ENCODE data around the gene NDUFV2.

NDUFV2 gene

DNA sequence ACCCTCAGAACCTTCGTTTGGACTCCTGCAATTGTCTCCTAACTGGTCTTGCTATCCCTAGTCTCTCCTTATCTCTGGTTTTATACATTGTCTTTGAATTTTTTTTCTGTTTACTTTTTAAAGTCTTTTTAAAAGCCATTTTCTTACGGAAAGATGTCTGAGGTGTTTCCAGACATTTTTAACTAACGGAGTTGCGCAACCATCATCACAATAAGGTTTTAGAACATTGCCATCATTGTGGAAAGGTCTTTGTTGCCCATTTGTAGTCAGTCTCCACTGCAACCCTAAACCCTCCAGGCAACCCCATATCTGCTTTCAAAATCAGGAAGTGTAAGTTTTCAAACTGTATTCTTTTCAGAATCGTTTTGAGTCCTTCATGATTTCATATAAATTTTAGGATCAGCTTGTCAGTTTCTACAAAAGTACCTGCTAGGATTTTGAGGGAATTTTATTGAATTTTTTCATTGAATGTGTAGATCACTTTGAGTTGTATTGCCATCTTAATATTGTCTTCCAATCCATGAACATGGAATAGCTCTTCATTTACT, 80.4 kb downstream of the NDUFV2 start:
- DNase-seq (ENCODE audit: low spot score): no peak
- TF ChIP-seq, protein P1, sequence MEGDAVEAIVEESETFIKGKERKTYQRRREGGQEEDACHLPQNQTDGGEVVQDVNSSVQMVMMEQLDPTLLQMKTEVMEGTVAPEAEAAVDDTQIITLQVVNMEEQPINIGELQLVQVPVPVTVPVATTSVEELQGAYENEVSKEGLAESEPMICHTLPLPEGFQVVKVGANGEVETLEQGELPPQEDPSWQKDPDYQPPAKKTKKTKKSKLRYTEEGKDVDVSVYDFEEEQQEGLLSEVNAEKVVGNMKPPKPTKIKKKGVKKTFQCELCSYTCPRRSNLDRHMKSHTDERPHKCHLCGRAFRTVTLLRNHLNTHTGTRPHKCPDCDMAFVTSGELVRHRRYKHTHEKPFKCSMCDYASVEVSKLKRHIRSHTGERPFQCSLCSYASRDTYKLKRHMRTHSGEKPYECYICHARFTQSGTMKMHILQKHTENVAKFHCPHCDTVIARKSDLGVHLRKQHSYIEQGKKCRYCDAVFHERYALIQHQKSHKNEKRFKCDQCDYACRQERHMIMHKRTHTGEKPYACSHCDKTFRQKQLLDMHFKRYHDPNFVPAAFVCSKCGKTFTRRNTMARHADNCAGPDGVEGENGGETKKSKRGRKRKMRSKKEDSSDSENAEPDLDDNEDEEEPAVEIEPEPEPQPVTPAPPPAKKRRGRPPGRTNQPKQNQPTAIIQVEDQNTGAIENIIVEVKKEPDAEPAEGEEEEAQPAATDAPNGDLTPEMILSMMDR (IDR thresholded peaks at IDR 0.05; ENCODE audit: extremely low read depth, missing control alignments): no peak

All from GM20000 (cell line).